ENCODE results near the gene BMPR1B.
"Not testable (repeated sequence)": the region's sequence is repeated elsewhere in the genome, so short reads cannot be mapped to it uniquely, and the experiment has no call there.

The BMPR1B gene

DNA sequence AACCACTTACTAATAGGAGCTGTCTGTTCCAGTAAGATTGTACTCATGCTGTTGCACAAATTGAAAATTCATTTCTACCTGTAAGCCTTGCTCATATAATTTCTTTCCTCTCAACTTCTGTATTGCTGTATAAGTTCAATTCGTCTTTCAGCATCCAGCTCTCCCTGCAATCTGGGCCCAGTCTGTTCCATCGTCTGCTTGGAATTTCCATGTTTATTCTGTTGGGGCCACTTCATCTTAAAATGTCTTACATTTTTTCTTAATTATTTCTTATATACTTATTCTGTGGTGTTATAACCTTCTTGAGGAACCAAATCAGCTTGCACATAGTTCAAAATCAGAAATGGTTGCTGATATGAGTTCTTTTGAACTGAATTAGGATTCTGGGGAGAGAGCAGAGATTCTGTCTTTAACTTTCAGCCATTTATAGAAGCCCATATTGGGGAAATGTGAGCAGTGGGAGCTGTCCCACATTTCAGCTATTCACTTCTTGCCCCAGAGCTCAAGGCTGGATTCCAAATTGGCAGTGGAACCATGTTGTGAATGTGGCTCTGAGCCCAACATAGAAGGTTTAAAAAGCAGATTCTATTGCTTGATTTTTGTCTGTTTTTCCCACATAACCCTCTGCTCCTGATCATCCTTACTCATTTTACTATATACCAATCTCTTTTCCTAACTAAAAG is 291.9 kb downstream of the BMPR1B start:
- no peak for DNase-seq

DNA sequence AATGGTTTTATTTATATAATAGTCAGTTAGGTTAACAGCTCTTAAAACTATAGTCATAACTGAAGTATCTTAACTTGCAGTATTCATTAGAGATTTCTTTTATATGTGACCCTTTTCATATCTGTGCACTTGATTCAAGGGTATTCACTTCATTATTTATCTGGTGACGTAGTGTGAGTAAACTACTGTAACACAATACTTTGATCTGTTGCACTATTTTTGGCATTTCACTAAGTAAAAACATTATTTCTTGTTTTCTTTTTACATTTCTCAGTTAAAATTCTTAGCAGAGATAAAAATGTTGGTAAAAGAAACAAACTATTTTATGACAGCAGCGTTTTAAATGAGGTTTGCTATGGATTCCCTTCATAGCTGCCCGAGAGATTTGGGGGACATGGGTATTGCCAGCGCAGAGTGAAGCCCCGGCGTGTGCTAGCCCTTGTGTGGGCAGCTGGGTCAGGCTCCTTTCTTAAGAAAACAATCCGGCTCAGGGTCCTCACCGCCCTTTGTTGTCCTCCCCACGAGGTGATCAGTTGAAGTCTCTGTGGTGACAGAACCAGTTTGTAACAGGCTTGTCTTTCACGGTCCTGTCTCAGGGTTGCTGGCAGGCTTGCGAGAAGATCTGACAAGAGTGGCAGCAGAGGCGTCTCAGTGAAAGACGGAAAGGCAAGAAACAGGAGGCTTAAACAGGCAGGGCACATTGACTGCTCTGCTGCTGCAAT is 293.4 kb downstream of the BMPR1B start:
- DNase-seq: no peak

GRCh38 chr4:95051702-95052020 is 293.9 kb downstream of the BMPR1B start:
- DNase-seq: no peak

DNA sequence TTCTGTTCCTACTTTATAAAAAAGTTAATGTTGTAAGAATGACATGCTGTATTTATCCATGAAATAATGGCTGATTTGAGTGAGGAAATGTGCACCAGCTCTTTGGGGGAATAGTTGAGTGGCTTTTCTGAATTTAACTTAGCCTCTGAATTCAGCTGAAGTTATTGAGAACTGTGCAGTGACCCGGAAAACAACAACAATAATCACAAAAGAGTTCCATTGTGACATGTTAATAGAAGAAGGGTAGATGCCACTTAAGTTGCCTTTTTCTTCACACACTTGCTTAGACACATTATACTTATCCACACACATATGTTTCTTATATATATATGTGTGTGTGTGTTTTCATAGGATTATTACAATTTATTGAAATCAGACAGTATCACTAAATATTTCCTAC is 301.2 kb downstream of the BMPR1B start:
- no peak for DNase-seq

- DNase-seq: no peak
These were observed 301.9 kb downstream of the BMPR1B start for GRCh38 chr4:95059663-95060062.

DNA sequence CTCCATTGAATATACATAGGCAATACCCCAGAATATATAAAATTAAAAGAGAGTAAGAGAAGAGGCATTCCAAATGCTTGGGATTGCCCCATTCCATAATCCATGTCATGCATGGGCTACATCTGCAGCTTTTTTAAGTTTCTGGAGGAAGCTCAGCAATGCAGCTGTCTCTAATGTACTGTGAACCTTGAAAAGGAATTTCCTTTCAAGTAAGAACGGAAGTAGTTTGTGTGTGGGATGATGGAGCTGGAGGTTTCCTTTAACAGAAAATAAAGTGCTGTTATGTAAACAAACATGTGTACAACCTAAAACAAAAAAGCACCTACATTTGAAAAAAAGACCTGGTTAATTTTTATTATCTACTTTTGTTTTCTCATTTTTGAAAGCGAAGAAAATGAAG is 303.5 kb downstream of the BMPR1B start:
- no peak for DNase-seq

DNA sequence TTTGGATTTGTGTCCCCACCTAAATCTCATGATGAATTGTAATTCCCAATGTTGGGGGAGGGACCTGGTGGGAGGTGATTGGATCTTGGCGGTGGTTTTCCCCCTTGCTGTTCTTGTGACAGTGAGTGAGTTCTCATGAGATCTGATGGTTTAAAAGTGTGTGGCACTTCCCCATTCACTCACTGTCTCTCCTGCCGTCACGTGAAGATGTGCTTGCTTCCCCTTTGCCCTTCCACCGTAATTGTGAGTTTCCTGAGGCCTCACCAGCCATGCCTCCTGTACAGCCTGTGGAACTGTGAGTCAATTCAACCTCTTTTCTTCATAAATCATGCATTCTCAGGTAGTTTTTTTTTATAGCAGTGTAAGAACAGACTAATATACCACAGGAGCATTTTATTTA is 304.0 kb downstream of the BMPR1B start:
- not testable (repeated sequence) for DNase-seq

DNA sequence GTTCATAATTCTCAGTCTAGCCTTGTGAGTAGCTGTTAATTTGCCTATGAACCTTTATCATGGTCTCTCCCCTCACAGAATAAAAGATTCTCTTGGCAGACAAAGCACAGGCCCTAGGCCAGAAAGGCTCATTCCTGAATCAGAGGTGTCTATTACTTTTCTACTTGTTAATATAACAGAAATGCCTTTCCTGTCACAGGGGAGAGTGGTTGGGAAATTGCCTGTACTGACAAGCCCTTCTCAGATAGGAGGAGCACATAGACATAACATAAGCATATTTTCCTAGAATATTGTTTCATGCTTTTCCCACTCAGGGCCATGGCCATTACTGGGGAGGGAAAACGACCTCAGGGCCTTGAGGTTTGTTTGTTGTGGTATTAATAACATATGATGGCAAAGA is 308.3 kb downstream of the BMPR1B start:
- no peak for DNase-seq

- DNase-seq: no peak
These were observed 310.6 kb downstream of the BMPR1B start for GRCh38 chr4:95068401-95068800.

- no peak for DNase-seq
These were observed 311.2 kb downstream of the BMPR1B start for GRCh38 chr4:95068818-95069478.

DNA sequence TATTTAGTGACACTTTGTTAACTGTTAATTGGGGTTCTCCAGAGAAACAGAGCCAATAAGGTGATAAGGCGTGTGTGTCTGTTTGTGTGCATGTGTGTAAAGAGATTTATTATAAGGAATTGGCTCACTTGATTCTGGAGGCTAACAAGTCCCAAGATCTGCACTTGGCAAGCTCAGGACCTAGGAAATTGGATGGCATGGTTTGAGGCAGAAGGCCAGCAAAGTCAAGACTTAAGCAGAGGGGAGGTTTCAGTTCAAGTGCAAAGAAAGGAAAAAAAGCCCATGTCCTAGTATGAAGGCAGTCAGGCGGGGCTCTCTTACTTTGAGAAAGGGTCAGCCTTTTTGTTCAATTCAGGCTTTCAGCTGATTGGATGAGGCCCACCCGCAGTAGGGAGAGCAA is 314.1 kb downstream of the BMPR1B start:
- DNase-seq: no peak

DNA sequence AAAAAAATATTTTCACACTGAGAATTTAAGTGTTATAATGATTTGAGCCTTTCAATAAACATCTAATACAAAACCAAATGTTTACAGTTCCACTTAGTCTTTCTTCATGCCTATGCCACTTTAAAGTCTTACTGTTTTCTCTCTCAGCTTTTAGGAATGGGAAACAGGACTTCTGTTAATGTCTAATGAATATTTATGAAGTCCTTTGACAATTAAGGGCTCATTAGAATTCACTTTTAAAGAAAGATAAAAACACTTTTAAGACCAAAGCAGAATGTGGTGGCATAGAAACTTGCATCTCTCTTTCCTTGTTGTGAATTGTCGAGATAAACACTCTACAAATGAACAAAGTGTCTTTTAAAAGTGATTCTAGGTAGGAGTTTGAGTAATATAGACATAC is 315.9 kb downstream of the BMPR1B start:
- no peak for DNase-seq

- no peak for DNase-seq
These were observed 320.1 kb downstream of the BMPR1B start for GRCh38 chr4:95077864-95078263.

DNA sequence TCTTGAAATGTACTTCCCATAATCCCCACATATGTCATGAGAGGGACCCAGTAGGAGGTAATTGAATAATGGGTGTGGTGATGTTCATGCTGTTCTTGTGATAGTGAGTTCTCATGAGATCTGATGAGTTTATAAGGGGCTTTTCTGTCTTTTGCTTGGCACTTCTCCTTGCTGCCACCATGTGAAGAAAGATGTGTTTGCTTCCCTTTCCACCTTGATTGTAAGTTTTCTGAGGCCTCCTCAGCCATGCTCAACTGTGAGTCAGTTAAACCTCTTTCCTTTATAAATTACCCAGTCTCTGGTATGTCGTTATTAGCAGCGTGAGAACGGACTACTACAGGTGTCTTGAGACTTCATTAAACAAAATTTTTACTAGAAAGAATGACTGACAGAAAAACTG is 323.2 kb downstream of the BMPR1B start:
- DNase-seq: no peak

GRCh38 chr4:95084584-95084983 is 326.8 kb downstream of the BMPR1B start:
- DNase-seq: no peak

GRCh38 chr4:95085124-95085833 is 327.5 kb downstream of the BMPR1B start:
- DNase-seq: no peak

DNA sequence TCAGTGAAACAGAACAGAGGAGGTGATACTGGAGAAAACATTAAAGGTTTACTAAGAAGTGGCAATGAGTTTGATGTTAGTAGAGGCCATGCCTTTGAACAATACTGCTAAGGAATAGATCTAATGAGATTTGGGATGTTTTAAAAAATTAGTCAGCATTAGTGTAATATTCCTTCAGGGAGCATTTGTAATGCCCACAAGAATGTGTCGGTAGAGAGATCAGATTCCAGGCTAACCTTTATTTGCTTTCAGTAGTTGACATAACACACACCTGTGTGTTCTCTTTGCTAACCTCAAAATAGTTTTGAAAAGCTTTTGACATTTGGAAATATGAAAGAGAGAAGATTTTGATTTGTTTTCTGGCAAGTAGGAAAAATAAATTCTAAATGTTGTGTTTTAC is 328.8 kb downstream of the BMPR1B start:
- no peak for DNase-seq

DNA sequence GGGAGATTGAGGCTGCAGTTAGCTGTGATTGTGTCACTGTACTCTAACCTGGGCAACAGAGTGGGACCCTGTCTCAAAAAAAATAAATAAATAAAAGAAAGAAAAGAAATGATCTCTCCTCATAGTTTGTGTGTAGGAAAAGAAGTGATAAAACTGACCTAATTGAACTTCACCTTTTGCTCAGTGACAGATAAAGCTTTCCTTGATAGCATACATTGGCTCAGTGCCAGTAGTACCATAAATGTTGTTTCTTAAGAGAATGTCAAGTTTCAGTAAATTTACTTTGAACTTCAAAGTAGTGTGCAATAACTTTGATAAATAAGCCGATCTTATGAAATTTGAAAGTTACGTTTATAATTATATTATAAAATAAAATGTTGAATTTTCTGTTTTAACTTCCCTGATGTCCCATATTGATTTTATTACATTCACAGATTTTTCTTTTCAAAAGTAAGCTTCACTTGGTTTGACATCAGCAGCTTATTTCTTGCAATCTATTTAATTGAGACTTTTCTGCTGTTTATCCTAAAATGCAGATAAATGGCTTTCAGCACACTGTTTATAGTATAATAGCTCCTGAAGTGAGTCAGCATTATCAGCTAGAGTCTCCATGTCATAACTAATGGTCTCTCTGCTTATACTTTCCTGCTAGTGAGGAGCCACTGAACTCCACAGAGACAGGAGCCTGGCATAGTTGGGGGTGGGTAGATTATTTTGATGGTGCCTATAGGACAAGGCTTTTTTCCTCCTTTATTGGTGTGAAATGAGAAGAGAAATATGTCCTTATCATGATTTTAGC is 330.1 kb downstream of the BMPR1B start:
- DNase-seq: no peak

DNA sequence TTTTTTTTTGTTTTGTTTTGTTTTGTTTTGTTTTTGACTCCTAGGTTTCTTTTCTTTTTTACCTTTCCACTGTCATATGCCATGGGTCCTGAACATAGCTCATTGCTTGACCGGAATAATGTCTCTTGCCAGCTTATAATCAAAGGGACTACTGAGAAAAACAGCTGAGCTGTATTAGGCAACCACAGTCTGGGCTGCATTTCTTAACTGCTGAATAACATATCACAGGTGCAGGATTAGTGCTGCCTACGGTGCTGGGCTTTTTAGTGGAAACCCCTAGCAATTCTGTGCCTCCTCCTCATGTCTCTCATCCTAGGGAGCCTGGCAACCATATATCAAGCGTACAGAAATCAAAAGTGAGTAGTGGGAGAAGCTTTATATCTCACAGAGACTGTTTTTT is 333.5 kb downstream of the BMPR1B start:
- DNase-seq: no peak

DNA sequence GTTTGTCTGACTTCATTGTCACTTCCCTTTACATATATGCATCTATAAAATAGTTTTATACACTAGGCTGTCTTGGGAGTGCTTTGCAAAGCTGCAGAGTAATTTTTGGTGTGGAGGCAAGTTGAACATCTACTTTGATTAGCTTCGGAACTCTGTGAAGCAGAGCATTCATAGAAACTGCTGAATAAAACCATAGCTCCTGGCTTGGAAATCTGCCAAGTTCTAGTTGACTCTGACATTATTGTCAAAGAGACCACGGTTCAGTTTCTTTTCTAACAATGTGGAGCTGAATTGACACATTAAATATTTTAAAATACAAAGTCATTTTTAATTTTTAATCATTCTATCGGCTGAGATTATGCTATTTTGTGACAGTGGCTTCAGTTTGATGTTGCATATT is 335.0 kb downstream of the BMPR1B start:
- DNase-seq: no peak

DNA sequence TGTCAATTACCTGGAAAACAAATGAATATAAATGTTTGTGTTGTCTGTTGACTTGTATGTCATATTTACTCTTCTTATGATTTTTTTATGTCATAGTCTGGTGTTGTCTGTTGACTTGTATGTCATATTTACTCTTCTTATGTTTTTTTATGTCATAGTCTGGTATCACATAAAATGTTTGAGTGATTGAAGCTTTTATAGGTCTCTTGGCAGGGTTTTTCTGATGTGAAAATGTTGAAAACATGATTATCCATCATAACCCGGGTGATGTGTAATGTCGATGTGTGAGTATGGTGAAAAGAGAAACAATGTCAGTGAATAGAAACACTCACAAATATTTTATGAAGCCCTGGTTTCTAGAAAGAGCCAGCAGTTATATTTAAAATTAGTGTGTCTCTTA is 335.7 kb downstream of the BMPR1B start:
- no peak for DNase-seq

DNA sequence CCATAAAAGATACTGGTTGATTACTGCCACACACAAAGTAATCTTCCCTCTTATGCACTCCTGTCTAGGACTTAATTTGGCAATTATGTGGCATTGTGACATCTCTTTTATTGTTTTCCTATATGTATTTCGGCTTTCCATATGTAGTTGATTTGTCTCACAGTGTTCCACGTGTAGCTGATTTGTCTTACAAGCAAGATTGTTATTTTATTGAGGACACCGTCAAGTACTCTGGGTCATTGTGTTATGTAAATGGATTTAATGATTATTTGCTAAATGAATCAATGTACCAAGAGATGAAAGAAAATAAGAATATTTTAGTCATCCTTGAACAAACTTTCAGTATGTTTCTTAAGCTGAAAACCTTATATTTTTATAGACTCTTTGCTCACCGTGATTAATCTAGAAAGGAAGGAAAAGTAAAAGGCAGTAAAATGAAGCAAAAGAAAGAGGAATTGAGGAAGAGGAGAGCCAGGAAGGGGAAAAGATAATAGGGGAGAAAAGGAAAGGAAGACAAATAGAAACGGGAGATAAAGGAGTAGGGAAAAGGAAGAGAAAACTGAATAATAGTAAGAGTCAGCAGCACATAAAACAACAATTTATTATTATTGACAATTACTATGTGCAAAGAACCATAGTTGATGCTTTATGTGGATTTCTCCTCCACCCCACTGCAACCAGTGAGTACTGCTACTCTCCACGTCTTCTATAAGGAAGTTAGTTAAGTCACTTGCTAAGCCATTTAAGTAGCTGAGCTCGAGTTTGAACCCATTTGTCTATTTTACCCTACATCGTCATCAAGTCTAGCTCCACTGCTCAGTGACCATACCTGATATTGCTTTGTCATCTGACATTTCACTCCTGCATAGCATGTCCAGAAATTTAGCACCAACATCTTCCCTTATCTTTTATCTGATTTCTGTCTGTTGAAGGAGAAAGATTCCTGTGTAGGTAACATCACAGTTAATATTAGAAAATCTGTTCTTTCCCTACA is 336.5 kb downstream of the BMPR1B start:
- no peak for DNase-seq

Measured in activated CD4-positive, alpha-beta T cell treated with anti-CD3 and anti-CD28 coated beads, Interleukin-2, amount 50 U/mL, for 1 hour (primary cell).